Body of pancreas (tissue), 4 donors: ENCODE data around the gene FAM117A.

ENCODE experiments used
- CTCF ChIP-seq, 7 experiments: fragments of 450-650 bp in 4 of 7; fragments of 200-600 bp in 3 of 7; sonication (generic) in 3 of 7; IDR thresholded peaks; one replicate each; pipeline ENCODE4 v1.5.1; 2016 to 2019; ENCODE audit warnings: antibody characterized with exemption in 7 of 7
- POLR2A ChIP-seq, 3 donors: fragments of 450-650 bp; IDR thresholded peaks; one replicate each; pipeline ENCODE4 v1.6.1; 2016; ENCODE audit warnings: antibody characterized with exemption in 3 of 3, mild to moderate bottlenecking in 2 of 3

GRCh38 chr17:49741009-49741691, 22.8 kb downstream of the FAM117A start:
- TF ChIP-seq CTCF (IDR thresholded peaks at IDR 0.05) (no peak), POLR2A (IDR thresholded peaks at IDR 0.05) (no peak)
